Measurements from ENCODE around the gene SCUBE1.

The SCUBE1 gene

DNA sequence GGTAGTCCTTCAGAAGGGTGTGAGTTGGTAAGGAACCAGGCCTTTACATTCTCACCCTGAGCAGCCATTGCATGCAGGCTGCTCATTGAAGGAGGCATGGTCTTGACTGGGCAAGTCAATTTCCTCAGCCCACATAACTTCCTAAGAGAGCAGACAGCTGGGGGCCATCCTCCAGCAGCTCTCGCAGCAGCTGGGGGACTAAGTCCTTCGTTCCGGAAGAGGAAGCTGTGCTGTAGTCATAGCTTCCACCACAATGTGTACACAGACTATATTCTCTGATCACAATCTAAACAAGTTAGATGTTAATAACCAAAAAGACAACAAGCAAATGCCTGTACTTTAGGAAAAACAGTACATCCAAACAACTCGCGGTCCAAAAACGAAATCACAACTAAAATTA lies 38.5 kb upstream of the SCUBE1 start:
- Histone ChIP-seq H3K4me1 (ENCODE audit: control insufficient read depth, insufficient read depth, low read length) (no peaks in the 10 kb centered on the region), H3K9me3 (ENCODE audit: control insufficient read depth, insufficient read depth, low read depth, low read length) (no peaks in the 10 kb centered on the region), H3K27ac (ENCODE audit: low read depth, low read length) (no peak overlapping the region), H3K36me3 (ENCODE audit: control insufficient read depth, insufficient read depth, low read length) (no peaks in the 10 kb centered on the region), H3K4me3 (ENCODE audit: low read depth, low read length) (no peak overlapping the region), H3K9ac (ENCODE audit: low read length) (no peak overlapping the region), H3K27me3 (ENCODE audit: control insufficient read depth, insufficient read depth, low read length) (peaks cover 10% of the 10 kb centered on the region; the same call in 1 of the 2 replicates)

DNA sequence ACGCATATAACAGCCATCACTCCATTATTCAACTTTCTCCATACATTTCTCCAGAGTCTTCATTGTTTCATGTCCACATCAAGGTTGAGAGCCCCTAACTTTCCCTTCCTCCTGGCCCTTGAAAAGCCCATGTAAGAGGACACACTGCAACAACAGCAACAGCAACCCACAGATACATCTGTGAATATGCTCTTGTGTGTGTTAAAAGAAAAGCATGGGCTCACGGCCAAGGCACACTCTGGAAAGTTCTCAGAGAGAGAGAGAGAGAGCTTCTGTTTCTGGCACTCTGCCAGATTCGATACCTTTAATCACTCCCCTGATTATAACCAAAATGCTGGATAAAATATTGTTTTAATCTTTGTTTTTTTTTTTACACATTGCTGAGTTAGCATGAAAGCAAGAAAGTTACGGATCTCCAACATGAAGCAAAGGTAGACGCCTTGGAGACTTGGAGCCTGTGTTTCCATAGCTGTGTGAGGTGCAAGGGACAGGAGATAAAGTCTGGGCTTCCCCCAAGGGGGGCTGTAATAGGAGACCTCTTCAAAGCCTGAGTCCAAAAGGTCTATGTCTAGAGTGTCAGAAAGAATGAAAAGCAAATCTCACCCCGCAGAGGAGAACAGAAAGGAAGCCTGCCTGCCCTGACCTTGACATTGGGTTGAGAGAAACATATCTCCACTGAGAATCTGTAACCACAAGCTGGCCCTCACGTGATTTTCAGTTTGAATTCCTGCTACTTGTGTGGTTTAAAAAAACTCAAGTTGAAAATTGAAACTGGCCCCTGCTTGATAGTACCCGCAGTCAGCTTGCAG lies 34.9 kb upstream of the SCUBE1 start:
- Histone ChIP-seq H3K9ac (ENCODE audit: low read length) (no peak overlapping the region), H3K27me3 (ENCODE audit: control insufficient read depth, insufficient read depth, low read length) (no peaks in the 10 kb centered on the region), H3K4me3 (ENCODE audit: low read depth, low read length) (no peak overlapping the region)

DNA sequence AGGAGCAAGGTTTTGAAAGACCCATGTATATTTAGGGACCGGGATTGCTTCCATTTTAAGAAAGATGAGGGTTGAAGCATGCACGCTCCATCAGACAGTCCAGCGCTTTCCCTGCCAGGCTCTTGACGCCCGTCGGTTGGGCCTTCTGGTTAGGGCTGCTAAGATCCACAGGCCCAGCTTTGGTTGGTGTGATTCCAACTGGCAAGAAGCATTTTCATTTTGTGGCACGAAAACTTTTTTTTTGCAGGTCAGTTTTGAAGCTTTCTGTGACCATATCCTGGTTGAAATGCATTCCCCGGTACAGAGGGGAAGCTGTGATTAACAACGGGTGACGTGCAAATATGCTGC lies 34.4 kb upstream of the SCUBE1 start:
- no peaks in the 10 kb centered on the region for H3K4me1 ChIP-seq (ENCODE audit: control insufficient read depth, insufficient read depth, low read length)
- no peak overlapping the region for H3K9ac ChIP-seq (ENCODE audit: low read length)
- no peaks in the 10 kb centered on the region for H3K9me3 ChIP-seq (ENCODE audit: control insufficient read depth, insufficient read depth, low read depth, low read length)
- H3K4me3 ChIP-seq (ENCODE audit: low read depth, low read length) = no peak overlapping the region
- no peaks in the 10 kb centered on the region for H3K27me3 ChIP-seq (ENCODE audit: control insufficient read depth, insufficient read depth, low read length)
- no peaks in the 10 kb centered on the region for H3K36me3 ChIP-seq (ENCODE audit: control insufficient read depth, insufficient read depth, low read length)
- no peak overlapping the region for H3K27ac ChIP-seq (ENCODE audit: low read depth, low read length)

More for the DNA sequence above, 34.9 kb upstream of the SCUBE1 start:
- Histone ChIP-seq H3K27ac (ENCODE audit: low read depth, low read length) (no peak overlapping the region), H3K36me3 (ENCODE audit: control insufficient read depth, insufficient read depth, low read length) (no peaks in the 10 kb centered on the region), H3K4me1 (ENCODE audit: control insufficient read depth, insufficient read depth, low read length) (no peaks in the 10 kb centered on the region), H3K9me3 (ENCODE audit: control insufficient read depth, insufficient read depth, low read depth, low read length) (no peaks in the 10 kb centered on the region)

DNA sequence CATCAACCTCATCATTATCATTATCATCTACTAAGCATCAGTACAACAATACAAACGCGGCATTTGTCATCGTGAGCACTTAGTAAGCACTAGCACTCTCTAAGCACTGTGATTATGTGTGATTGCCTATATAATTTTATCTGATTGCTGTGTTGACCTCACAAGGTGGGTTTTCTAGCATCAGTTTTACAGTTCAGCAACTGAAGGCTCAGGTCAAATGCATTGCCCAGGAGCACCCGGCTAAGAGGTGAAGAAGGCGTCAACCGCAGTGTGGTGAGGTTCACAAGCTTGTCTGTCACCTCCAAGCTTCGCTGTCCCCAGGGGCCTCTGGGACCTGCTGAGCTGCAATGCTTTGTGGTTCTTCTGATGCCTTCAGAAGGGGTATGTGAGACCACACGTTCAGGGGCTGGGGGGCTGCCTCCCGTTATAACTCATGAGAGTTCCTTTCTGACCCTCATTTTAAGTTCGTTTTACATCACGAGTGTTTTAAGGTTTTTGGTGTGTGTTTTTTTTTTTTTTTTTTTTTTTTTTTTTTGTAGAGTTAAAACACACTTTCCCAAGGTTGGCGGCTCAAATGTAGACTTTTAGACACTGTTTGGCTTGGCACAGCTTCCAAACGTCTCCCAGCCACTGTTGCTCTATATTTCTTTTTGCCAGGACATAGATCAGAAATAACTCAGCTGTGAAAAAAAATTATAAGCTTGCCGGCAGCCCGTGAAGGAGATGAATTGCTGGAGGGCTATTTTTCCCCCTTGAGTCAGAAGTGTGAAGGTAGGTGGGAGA lies 33.8 kb upstream of the SCUBE1 start:
- Histone ChIP-seq H3K27ac (ENCODE audit: low read depth, low read length) (no peak overlapping the region), H3K9ac (ENCODE audit: low read length) (no peak overlapping the region), H3K27me3 (ENCODE audit: control insufficient read depth, insufficient read depth, low read length) (no peaks in the 10 kb centered on the region), H3K9me3 (ENCODE audit: control insufficient read depth, insufficient read depth, low read depth, low read length) (no peaks in the 10 kb centered on the region), H3K36me3 (ENCODE audit: control insufficient read depth, insufficient read depth, low read length) (no peaks in the 10 kb centered on the region), H3K4me3 (ENCODE audit: low read depth, low read length) (no peak overlapping the region), H3K4me1 (ENCODE audit: control insufficient read depth, insufficient read depth, low read length) (no peaks in the 10 kb centered on the region)

DNA sequence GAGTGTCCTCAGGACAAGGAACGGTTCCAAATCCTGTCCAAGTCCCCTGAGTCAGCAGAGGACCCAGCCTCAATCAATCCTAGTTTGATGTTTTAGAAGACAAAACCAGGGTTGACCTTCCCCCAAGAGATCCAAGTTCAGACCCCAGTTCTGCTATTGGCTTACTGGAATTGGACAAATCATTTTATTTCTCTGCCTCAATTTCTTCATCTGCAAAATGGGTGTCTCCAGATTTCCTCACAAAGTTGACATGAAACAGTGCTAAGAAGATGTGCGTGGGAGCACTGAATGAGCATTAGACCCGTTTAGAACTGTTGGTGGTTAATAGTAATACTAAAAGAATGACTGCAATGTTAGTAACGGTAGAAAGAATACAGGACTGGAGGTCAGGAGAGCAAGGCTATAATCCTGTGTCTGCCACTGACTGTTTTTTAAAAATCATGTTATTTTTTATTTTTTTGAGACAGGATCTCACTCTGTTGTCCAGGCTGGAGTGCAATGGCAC lies 32.8 kb upstream of the SCUBE1 start:
- H3K9me3 ChIP-seq (ENCODE audit: control insufficient read depth, insufficient read depth, low read depth, low read length) = no peaks in the 10 kb centered on the region
- H3K27me3 ChIP-seq (ENCODE audit: control insufficient read depth, insufficient read depth, low read length) = no peaks in the 10 kb centered on the region
- H3K9ac ChIP-seq (ENCODE audit: low read length) = no peak overlapping the region
- no peaks in the 10 kb centered on the region for H3K4me1 ChIP-seq (ENCODE audit: control insufficient read depth, insufficient read depth, low read length)
- no peaks in the 10 kb centered on the region for H3K36me3 ChIP-seq (ENCODE audit: control insufficient read depth, insufficient read depth, low read length)
- H3K4me3 ChIP-seq (ENCODE audit: low read depth, low read length) = no peak overlapping the region
- no peak overlapping the region for H3K27ac ChIP-seq (ENCODE audit: low read depth, low read length)

DNA sequence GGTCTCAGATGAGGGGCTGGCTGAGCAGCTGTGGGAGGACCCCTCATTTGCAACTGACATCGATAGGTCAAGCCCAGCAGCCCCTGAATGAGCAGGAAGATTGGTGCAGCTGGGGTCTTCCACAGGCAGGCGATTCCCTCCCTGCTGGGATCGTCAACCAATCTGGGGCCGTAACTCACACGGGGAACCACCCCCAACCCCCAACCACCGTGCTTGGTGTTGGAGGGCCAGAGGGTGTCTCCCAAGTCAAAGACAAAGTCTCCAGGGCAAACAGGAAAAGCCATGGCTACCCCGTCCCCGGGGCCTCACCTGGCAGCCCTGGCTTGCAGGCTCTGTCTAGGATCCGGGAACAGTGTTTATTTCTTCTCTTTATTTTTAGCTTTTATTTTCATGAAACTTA lies 26.9 kb upstream of the SCUBE1 start:
- no peak overlapping the region for H3K27ac ChIP-seq (ENCODE audit: low read depth, low read length)
- H3K9ac ChIP-seq (ENCODE audit: low read length) = no peak overlapping the region
- no peak overlapping the region for H3K4me3 ChIP-seq (ENCODE audit: low read depth, low read length)
- H3K36me3 ChIP-seq (ENCODE audit: control insufficient read depth, insufficient read depth, low read length) = no peaks in the 10 kb centered on the region
- peaks cover 6% of the 10 kb centered on the region; the same call in 1 of the 2 replicates for H3K4me1 ChIP-seq (ENCODE audit: control insufficient read depth, insufficient read depth, low read length)
- H3K9me3 ChIP-seq (ENCODE audit: control insufficient read depth, insufficient read depth, low read depth, low read length) = peaks cover 5% of the 10 kb centered on the region; the same call in 1 of the 2 replicates
- H3K27me3 ChIP-seq (ENCODE audit: control insufficient read depth, insufficient read depth, low read length) = no peaks in the 10 kb centered on the region

DNA sequence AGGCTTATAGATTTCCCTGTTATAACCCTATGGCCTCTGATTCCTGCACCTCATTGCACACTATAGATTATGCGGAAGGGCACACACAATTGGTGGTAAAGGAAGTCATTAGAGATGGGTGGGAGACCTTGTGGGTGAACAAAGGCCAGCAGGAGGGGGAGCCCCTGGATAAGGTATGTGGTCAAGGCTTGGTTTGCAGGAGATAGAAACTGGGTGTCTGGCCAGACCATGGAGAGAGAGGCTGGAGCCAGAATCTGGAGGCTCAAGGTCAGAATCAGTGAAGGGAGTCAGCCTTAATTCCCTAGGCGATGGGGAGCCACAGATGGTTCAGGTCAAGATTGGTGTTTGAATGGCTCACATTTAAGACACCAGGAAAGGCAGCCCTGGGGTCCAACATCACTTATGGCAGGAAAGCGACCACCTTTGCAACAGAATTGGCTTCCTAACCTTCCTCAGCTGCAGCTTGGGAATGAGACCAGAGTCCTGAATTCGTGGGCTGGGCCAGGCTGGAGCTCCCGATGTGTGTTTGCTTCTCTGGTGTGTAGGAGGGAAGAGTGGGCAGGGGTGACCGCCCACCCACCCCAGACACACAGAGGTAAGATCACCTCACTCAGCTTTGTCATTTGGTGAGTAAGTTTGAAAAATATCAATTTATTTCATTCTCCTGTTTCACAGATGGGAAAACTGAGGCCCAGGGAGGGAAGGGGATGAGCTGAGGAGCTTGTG lies 22.7 kb upstream of the SCUBE1 start:
- H3K36me3 ChIP-seq (ENCODE audit: control insufficient read depth, insufficient read depth, low read length) = no peaks in the 10 kb centered on the region
- H3K4me3 ChIP-seq (ENCODE audit: low read depth, low read length) = no peak overlapping the region
- H3K27me3 ChIP-seq (ENCODE audit: control insufficient read depth, insufficient read depth, low read length) = no peaks in the 10 kb centered on the region
- peaks cover 13% of the 10 kb centered on the region for H3K4me1 ChIP-seq (ENCODE audit: control insufficient read depth, insufficient read depth, low read length)
- no peak overlapping the region for H3K27ac ChIP-seq (ENCODE audit: low read depth, low read length)
- H3K9ac ChIP-seq (ENCODE audit: low read length) = no peak overlapping the region
- peaks cover 5% of the 10 kb centered on the region; the same call in 1 of the 2 replicates for H3K9me3 ChIP-seq (ENCODE audit: control insufficient read depth, insufficient read depth, low read depth, low read length)

DNA sequence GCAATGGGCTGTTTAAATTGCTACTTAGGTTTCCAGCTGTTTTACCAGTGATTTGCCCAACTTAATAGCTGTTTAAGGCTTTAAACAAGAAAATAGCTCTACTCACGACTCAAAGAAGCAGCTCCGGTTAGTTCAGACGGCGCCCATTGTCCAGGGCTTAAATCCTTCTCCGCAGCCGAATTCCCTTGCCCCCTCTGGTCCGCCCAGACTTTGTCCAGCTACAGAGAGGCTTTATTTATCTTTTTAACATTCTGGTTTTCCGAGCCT lies 20.9 kb upstream of the SCUBE1 start:
- no peaks in the 10 kb centered on the region for H3K27me3 ChIP-seq (ENCODE audit: control insufficient read depth, insufficient read depth, low read length)
- H3K27ac ChIP-seq (ENCODE audit: low read depth, low read length) = no peak overlapping the region
- H3K9ac ChIP-seq (ENCODE audit: low read length) = no peak overlapping the region
- peaks cover 8% of the 10 kb centered on the region; the same call in 1 of the 2 replicates for H3K4me1 ChIP-seq (ENCODE audit: control insufficient read depth, insufficient read depth, low read length)
- no peaks in the 10 kb centered on the region for H3K36me3 ChIP-seq (ENCODE audit: control insufficient read depth, insufficient read depth, low read length)
- no peak overlapping the region for H3K4me3 ChIP-seq (ENCODE audit: low read depth, low read length)
- peaks cover 5% of the 10 kb centered on the region; the same call in 1 of the 2 replicates for H3K9me3 ChIP-seq (ENCODE audit: control insufficient read depth, insufficient read depth, low read depth, low read length)

DNA sequence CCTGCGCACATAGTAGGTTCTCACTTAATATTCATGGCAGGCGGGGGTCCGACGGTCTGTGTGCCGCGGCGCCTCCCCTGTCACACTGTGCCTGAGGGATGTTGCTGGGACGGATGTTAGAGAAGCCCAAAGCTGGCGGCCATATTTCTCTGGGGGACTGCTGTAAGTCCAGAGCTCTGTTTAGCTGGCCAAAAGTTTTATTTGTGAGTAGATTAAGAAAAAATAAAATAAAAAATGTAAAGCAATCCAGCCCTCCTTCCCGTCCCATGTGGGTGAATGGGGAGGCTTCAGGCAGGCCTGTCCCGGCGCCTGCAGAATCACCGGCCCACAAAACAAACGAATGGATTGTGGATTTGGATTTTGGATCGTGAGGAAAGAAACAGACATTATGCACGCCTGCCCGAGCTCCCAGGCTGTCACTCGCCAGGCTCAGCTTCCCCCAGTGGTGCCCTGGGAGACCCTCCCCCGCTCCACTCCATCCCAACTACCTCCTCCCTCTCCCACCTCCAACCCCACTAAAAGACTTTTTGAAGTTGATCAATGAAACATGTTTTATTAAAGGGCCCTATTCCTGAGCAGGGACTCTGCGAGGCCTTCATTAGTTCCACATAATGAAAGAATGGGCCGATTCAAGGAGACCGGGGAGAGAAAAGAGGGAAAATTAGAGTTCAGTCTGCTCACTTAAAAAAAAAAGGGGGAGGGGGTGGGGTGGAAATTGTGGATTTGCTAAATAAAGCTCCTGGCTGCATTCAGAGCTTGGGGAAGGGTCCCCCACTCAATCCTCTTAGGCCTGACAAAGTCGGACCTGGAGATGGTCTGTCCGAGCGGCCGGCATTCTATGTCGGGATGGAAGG lies 20.4 kb upstream of the SCUBE1 start:
- H3K27me3 ChIP-seq (ENCODE audit: control insufficient read depth, insufficient read depth, low read length) = no peaks in the 10 kb centered on the region
- no peak overlapping the region for H3K4me3 ChIP-seq (ENCODE audit: low read depth, low read length)
- H3K9me3 ChIP-seq (ENCODE audit: control insufficient read depth, insufficient read depth, low read depth, low read length) = peaks cover 5% of the 10 kb centered on the region; the same call in 1 of the 2 replicates
- H3K27ac ChIP-seq (ENCODE audit: low read depth, low read length) = no peak overlapping the region
- no peaks in the 10 kb centered on the region for H3K36me3 ChIP-seq (ENCODE audit: control insufficient read depth, insufficient read depth, low read length)
- H3K4me1 ChIP-seq (ENCODE audit: control insufficient read depth, insufficient read depth, low read length) = peaks cover 8% of the 10 kb centered on the region; the same call in 1 of the 2 replicates
- no peak overlapping the region for H3K9ac ChIP-seq (ENCODE audit: low read length)

DNA sequence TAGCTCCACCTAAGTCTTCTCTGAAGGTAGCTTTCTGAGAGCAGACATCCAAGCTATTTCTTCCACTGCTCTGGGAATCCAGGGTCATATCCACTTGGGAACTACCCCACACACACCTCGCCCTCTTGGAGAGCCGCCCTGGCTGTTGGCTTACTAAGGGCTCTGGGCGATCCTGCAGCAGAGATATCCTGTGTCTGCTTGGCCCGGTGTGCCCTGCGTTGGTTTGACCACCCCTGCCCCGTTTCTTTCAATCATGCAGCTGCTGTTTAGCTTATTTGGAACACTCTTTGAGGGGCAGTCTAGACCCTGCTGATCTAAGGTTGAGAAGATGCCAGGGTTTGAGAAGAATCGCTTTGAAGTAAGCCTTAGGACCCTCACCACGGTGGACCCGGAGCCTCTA lies 17.4 kb upstream of the SCUBE1 start:
- peaks cover 8% of the 10 kb centered on the region; the same call in 1 of the 2 replicates for H3K4me1 ChIP-seq (ENCODE audit: control insufficient read depth, insufficient read depth, low read length)
- H3K27ac ChIP-seq (ENCODE audit: low read depth, low read length) = no peak overlapping the region
- no peak overlapping the region for H3K4me3 ChIP-seq (ENCODE audit: low read depth, low read length)
- no peaks in the 10 kb centered on the region for H3K36me3 ChIP-seq (ENCODE audit: control insufficient read depth, insufficient read depth, low read length)
- H3K9me3 ChIP-seq (ENCODE audit: control insufficient read depth, insufficient read depth, low read depth, low read length) = no peaks in the 10 kb centered on the region
- no peak overlapping the region for H3K9ac ChIP-seq (ENCODE audit: low read length)
- H3K27me3 ChIP-seq (ENCODE audit: control insufficient read depth, insufficient read depth, low read length) = no peaks in the 10 kb centered on the region
